Measurements from ENCODE around the gene ANKDD1B. TPM values are rescaled to one million over a fixed set of nuclear protein-coding genes. Genes with fewer than 3 reads are reported as not detected.
A peak's percentile ranks its signal among the peaks of the same experiment; 100 is the strongest.
"Not testable (repeated sequence)": the region's sequence is repeated elsewhere in the genome, so short reads cannot be mapped to it uniquely, and the experiment has no call there.

ANKDD1B gene
- not detected for total RNA-seq

GRCh38 chr5:75611311-75612225 is at the start of gene ANKDD1B:
ANKDD1B (plus strand) TSS chr5:75611453; CDS start chr5:75611635, 182 bp downstream.
- intact Hi-C loops (cut with DNase I) = no loop called here
- TF ChIP-seq POLR2AphosphoS5 (IDR thresholded peaks at IDR 0.05; ENCODE audit: insufficient read depth in 1 of 2, low read depth in 1 of 2) (peak in 1 of 2 donors; percentile 10), POLR2A (IDR thresholded peaks at IDR 0.05) (no peak), CTCF (IDR thresholded peaks at IDR 0.05) (no peak)
- DNase-seq (ENCODE audit: extremely low spot score in 2 of 2) = no peak

DNA sequence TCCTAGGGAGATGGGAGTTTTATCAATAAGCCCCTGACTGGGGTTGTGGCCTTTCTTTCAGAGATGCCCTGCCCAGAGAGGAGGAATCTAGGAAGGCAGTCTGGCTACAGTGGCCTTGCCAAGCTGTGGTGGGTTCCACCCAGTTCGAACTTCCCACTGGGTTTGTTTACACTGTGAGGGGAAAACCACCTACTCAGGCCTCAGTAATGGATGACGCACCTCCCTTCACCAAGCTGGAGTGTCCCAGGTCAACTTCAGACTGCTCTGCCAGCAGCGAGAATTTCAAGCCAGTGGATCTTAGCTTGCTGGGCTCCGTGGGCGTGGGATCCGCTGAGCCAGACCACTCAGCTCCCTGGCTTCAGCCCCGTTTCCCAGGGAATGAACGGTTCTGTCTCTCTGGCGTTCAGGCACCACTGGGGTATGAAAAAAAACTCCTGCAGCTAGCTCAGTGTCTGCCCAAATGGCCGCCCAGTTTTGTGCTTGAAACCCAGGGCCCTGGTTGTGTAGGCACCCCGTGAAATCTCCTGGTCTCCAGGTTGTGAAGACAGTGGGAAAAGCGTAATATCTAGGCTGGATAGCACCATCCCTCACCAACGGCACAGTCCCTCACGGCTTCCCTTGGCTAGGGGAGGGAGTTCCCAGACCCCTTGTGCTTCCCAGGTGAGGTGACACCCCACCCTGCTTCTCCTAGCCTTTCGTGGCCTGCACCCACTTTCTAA is 45.1 kb upstream of the ANKDD1B start:
- DNase-seq (ENCODE audit: extremely low spot score in 2 of 2); H3K9me3 ChIP-seq; H3K27me3 ChIP-seq; H3K36me3 ChIP-seq; H3K4me3 ChIP-seq; intact Hi-C loops (cut with DNase I): not testable (repeated sequence)
- Histone ChIP-seq H3K27ac (peak overlapping the region; percentile 78), H3K4me1 (peaks cover 39% of the 10 kb centered on the region)

More at GRCh38 chr5:75611311-75612225, at the start of gene ANKDD1B:
- H3K36me3 ChIP-seq = no peaks in the 10 kb centered on the region
- H3K9me3 ChIP-seq = no peaks in the 10 kb centered on the region
- H3K27me3 ChIP-seq = no peaks in the 10 kb centered on the region
- peak within 1 kb of the TSS; percentile 79 for H3K27ac ChIP-seq
- peak within 1 kb of the TSS; percentile 62 to 66 for H3K4me3 ChIP-seq
- H3K4me1 ChIP-seq = peaks cover 16% of the 10 kb centered on the region

GRCh38 chr5:75566710-75567309 is 44.4 kb upstream of the ANKDD1B start:
- H3K4me3 ChIP-seq = no peak overlapping the region
- DNase-seq (ENCODE audit: extremely low spot score in 2 of 2) = no peak
- no peaks in the 10 kb centered on the region for H3K27me3 ChIP-seq
- TF ChIP-seq POLR2AphosphoS5 (IDR thresholded peaks at IDR 0.05; ENCODE audit: insufficient read depth in 1 of 2, low read depth in 1 of 2) (peak in 1 of 2 donors; percentile 93), CTCF (IDR thresholded peaks at IDR 0.05) (no peak), POLR2A (IDR thresholded peaks at IDR 0.05) (no peak)
- H3K36me3 ChIP-seq = no peaks in the 10 kb centered on the region
- H3K4me1 ChIP-seq = peaks cover 42% of the 10 kb centered on the region
- intact Hi-C loops (cut with DNase I) = no loop called here
- H3K9me3 ChIP-seq = no peaks in the 10 kb centered on the region
- H3K27ac ChIP-seq = peak overlapping the region; percentile 78

DNA sequence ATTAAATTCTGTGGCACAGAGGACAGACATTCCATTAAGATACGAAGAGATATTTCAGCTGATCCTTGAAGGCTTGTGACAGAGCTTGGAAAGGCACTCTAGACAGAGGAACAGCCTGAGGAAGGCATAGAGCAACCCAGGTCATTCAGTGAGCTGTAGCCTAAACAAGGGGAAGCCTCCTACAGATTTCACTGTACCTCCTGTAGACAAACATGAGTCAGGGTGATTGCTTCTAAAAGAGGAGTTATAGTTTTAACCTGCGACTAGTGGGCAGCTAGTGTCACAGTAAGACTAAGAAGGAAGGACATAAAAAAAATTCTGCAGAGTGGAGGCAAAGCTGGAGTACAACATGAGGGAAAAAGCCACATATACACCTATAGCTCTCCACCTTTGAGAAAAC is 43.5 kb upstream of the ANKDD1B start:
- TF ChIP-seq POLR2AphosphoS5 (IDR thresholded peaks at IDR 0.05; ENCODE audit: insufficient read depth in 1 of 2, low read depth in 1 of 2) (no peak), POLR2A (IDR thresholded peaks at IDR 0.05) (no peak), CTCF (IDR thresholded peaks at IDR 0.05) (no peak)
- no peaks in the 10 kb centered on the region for H3K9me3 ChIP-seq
- H3K27me3 ChIP-seq = no peaks in the 10 kb centered on the region
- peak overlapping the region; percentile 58 for H3K27ac ChIP-seq
- no peak for DNase-seq (ENCODE audit: extremely low spot score in 2 of 2)
- no peak overlapping the region for H3K4me3 ChIP-seq
- H3K4me1 ChIP-seq = peaks cover 42% of the 10 kb centered on the region
- no peaks in the 10 kb centered on the region for H3K36me3 ChIP-seq
- intact Hi-C loops (cut with DNase I) = no loop called here

- no peak overlapping the region for H3K27ac ChIP-seq
- TF ChIP-seq CTCF (IDR thresholded peaks at IDR 0.05) = no peak
These were observed 43.1 kb upstream of the ANKDD1B start for GRCh38 chr5:75568202-75568601.

More at GRCh38 chr5:75568202-75568601, 43.1 kb upstream of the ANKDD1B start:
- H3K36me3 ChIP-seq = no peaks in the 10 kb centered on the region
- peaks cover 42% of the 10 kb centered on the region for H3K4me1 ChIP-seq
- intact Hi-C loops (cut with DNase I) = no loop called here
- H3K4me3 ChIP-seq = no peak overlapping the region
- H3K9me3 ChIP-seq = no peaks in the 10 kb centered on the region
- H3K27me3 ChIP-seq = no peaks in the 10 kb centered on the region
- no peak for DNase-seq (ENCODE audit: extremely low spot score in 2 of 2)

Data from vagina (tissue), 2 donors.